Skeletal muscle tissue (tissue), 4 donors: ENCODE measurements around the gene SGTB. TPM values are rescaled to one million over a fixed set of nuclear protein-coding genes. Genes with fewer than 3 reads are reported as not detected.
"Not testable (repeated sequence)": the region's sequence is repeated elsewhere in the genome, so short reads cannot be mapped to it uniquely, and the experiment has no call there.

Experiments used
- H3K27ac ChIP-seq: one replicate; pipeline ENCODE4 v1.7.0; 2013; ENCODE audit warnings: mild to moderate bottlenecking, low read depth, low read length, inconsistent platforms
- H3K27me3 ChIP-seq, 3 donors: one replicate each; pipeline ENCODE4 v1.7.0; 2013; ENCODE audit warnings: low read length in 3 of 3; ENCODE audit not compliant: control insufficient read depth in 3 of 3, insufficient read depth in 3 of 3
- H3K36me3 ChIP-seq, 3 donors: one replicate each; pipeline ENCODE4 v1.7.0; 2013; ENCODE audit warnings: low read length in 3 of 3; ENCODE audit not compliant: control insufficient read depth in 3 of 3, insufficient read depth in 3 of 3
- H3K4me1 ChIP-seq, 3 donors: one replicate each; pipeline ENCODE4 v1.7.0; 2013; ENCODE audit warnings: low read length in 3 of 3, mild to moderate bottlenecking in 3 of 3; ENCODE audit not compliant: control insufficient read depth in 3 of 3, insufficient read depth in 3 of 3
- H3K4me3 ChIP-seq, 3 donors: one replicate each; pipeline ENCODE4 v1.7.0; 2013; ENCODE audit warnings: low read length in 3 of 3
- H3K9ac ChIP-seq, 3 donors: one replicate each; pipeline ENCODE4 v1.7.0; 2013; ENCODE audit warnings: low read length in 3 of 3, mild to moderate bottlenecking in 3 of 3, moderate library complexity in 2 of 3, low read depth in 1 of 3
- H3K9me3 ChIP-seq, 3 donors: one replicate each; pipeline ENCODE4 v1.7.0; 2013; ENCODE audit warnings: low read length in 3 of 3; ENCODE audit not compliant: control insufficient read depth in 3 of 3
- total RNA-seq: library from RNA; depleted of rRNA; stranded (reverse); fragments of >200 nt; gene quantifications from one replicate; pipeline ENCODE4 v1.2.3, GENCODE V29; 2014
- donor health status: Osteomylitis.

Gene SGTB
- total RNA-seq, 1 donor from 2014 or later: 4.2 TPM

DNA sequence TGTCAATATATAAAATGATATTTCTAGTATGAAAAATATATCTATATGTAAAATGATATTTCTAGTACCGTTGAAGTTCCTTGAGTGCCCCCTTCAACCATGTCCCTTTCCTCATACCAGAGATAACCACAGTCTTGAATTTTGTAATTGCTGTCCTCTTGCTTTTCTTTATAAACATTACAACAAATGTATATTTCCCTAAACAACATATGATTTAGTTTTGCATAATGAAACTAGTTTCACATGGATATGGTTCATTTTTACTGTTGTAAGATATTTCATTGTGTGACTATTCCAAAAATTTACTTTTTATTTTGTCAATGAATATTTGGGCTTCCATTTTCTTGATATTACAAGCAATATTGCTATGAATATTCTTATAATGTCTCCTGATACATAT lies 14.1 kb upstream of the SGTB start:
- H3K36me3 ChIP-seq: no peaks in the 10 kb centered on the region
- no peak overlapping the region for H3K27ac ChIP-seq
- no peaks in the 10 kb centered on the region for H3K9me3 ChIP-seq
- no peaks in the 10 kb centered on the region for H3K27me3 ChIP-seq
- no peaks in the 10 kb centered on the region for H3K4me1 ChIP-seq
- H3K9ac ChIP-seq: no peak overlapping the region
- no peak overlapping the region for H3K4me3 ChIP-seq

DNA sequence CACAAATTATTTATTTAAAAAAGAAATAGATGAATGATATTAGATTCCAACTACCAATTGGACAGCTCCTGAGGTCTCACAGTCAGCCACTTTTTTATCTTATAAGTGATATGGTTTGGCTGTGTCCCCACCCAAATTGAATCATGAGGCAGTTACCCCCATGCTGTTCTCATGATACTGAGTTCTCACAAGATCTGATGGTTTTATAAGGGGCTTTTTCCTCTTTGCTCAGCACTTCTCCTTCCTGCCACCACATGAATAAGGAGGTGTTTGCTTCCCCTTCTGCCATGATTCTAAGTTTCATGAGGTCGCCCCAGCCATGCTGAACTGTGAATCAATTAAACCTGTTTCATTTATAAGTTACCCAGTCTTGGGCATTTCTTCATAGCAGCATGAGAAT lies 13.0 kb upstream of the SGTB start:
- Histone ChIP-seq H3K4me1 (no peaks in the 10 kb centered on the region), H3K27me3 (no peaks in the 10 kb centered on the region), H3K9me3 (no peaks in the 10 kb centered on the region), H3K9ac (no peak overlapping the region), H3K4me3 (no peak overlapping the region), H3K27ac (no peak overlapping the region), H3K36me3 (no peaks in the 10 kb centered on the region)

DNA sequence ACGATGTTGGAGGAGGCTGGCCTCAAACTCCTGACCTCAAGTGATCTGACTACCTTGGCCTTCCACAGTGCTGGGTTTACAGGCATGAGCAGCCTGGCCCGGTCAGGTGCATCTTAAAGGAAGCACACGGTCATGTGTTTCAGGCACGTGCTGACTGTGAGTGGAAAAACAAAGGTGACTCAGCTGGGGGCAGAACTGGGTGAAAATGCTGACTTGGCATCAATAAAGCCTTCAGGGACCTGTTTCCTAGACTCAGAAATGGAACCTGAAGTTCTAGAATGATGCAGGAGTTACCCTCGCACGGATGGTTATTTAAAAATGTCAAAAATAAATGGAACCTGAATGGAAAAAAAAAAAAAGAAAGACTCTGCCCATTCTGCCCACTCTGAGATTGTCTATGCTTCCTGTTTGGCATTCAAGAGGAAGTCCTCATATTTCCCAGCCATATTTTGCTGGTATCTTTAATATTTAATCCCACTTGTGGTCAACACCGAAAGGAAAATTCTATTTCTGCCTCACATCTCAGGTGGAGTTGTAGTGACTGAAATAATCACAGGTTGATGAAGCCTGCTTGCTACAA lies 12.4 kb upstream of the SGTB start:
- not testable (repeated sequence) for H3K9me3 ChIP-seq, H3K27me3 ChIP-seq, H3K4me1 ChIP-seq, H3K9ac ChIP-seq, H3K36me3 ChIP-seq, H3K27ac ChIP-seq, H3K4me3 ChIP-seq

DNA sequence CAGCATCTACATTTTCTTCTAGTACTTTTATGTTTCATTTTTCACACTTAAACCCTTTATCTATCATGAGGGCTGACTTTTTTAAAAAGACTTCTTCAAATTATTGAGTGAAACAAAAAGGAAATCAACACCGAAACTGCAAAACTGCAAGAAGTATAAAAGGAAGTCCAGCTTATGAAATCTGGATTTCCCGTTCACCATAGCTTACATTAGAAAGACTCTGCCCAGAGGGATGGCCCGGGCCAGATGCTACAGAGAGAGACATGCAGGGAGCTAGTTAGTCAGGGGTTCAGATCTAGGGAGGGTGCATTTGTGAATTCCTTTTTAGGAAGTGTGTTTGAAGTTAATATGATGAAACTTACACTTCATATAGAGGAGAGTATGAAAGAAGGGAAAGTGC lies 10.1 kb upstream of the SGTB start:
- not testable (repeated sequence) for H3K4me1 ChIP-seq, H3K36me3 ChIP-seq, H3K27me3 ChIP-seq, H3K9ac ChIP-seq, H3K27ac ChIP-seq, H3K4me3 ChIP-seq, H3K9me3 ChIP-seq

DNA sequence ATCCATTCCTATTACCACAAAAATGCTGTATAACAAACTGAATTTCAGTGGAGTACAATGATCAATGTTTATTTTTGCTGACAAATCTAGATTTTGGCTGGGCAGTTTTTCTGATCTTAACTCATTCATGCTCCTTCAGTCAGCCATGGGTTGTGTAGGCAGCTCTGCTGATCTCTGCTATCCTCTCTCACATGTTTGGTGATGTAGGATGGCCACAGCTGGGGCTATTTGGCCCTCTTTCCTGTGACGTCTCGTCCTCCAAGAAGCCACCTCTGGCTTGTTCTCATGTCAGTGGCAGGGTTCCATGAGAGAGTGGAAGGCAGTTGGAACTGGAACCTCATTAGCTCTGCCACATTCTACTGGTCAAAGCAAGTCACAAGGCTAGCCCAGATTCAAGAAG lies 9.0 kb upstream of the SGTB start:
- no peak overlapping the region for H3K9ac ChIP-seq
- no peaks in the 10 kb centered on the region for H3K9me3 ChIP-seq
- H3K4me3 ChIP-seq: no peak overlapping the region
- no peaks in the 10 kb centered on the region for H3K36me3 ChIP-seq
- H3K4me1 ChIP-seq: no peaks in the 10 kb centered on the region
- H3K27me3 ChIP-seq: no peaks in the 10 kb centered on the region
- H3K27ac ChIP-seq: no peak overlapping the region

DNA sequence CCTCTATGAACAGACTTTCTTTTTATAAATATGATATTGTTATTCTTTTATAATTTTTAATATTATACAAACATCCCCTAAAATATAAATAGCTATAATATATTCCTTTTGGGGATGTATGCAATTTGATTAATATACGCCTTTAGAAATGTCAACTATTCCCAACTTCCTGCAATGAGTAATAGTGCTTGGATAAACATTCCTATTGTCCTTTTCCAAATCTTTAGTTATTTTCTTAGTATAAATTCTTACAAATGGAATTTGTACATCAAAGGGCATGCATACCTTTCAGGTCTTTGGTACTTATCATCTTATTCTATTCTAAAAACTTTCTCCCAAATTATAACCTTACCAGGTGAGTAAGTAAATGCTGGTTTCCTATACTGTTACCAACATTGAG lies 6.3 kb upstream of the SGTB start:
- no peak overlapping the region for H3K9ac ChIP-seq
- H3K4me1 ChIP-seq: peaks cover 1 to 8% (median 6%) of the 10 kb centered on the region in 3 donors
- H3K27me3 ChIP-seq: no peaks in the 10 kb centered on the region
- no peaks in the 10 kb centered on the region for H3K9me3 ChIP-seq
- H3K27ac ChIP-seq: no peak overlapping the region
- H3K4me3 ChIP-seq: no peak overlapping the region
- H3K36me3 ChIP-seq: no peaks in the 10 kb centered on the region

DNA sequence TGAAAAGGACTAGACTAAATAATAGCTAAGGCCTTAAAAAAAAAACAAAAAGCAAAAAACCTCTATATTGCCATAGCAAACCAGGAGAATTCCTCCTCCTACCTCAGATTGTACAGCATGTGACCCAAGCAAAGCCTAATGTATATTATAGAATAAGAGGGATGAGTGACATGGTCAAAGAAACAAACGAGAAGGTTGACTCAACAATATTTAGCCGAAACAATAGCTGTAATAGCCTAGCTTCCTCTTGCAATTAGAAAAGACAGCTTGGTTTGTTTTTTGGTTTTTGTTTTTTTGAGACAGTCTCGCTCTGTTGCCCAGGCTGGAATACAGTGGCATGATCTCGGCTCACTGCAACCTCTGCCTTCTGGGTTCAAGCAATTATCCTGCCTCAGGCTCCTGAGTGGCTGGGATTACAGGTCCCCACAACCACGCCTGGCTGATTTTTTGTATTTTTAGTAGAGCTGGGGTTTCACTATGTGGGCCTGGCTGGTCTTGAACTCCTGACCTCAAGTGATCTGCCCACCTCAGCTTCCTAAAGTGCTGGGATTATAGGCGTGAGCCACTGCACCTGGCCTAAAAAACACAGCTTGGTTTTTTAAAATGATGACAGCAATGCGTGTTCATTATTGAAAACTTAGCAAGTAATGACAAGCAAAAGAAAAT lies 5.7 kb upstream of the SGTB start:
- H3K4me3 ChIP-seq: no peak overlapping the region
- H3K36me3 ChIP-seq: no peaks in the 10 kb centered on the region
- no peaks in the 10 kb centered on the region for H3K9me3 ChIP-seq
- H3K9ac ChIP-seq: no peak overlapping the region
- no peaks in the 10 kb centered on the region for H3K27me3 ChIP-seq
- no peak overlapping the region for H3K27ac ChIP-seq
- H3K4me1 ChIP-seq: peaks cover 3 to 14% (median 8%) of the 10 kb centered on the region in 3 donors

DNA sequence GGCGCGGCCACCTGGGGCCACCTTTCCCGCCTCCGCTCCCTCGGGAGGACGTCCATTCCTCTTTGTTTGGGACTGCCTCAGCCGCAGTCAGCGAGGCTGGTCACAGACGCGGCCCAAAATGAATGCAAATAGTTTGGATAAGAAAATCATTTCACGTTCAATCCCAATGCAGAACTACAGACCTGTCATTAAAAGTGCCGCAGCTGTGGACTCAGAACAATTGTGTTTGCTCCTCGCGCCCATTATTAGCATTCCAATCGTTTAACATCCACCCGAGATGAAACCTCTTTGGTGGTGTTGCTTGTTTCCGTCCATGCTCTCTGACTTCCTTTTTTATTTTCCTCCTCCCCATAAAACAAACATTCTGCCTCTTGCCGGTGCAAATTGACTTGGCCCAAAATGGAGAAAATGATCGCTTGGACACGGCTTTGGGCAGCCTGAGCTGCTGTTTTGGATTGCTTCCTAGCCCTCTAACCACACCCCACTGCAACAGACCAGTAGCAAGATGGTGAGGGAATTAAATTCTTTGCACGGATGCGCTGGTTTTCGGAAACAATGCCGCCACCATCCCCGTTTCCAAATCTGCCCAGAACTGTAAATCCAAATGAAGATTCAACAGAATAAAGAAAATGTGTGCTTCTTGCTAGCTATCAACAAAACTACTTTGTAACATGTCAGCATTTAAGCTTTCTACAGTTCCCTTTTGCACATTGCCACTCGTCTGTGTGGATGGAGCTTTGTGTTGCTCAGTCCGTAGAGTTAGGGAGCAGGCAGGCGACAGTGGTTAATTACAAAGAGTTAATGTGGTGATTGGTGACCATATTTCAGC lies 880 bp upstream of the SGTB start:
- Histone ChIP-seq H3K27me3 (no peaks in the 10 kb centered on the region), H3K36me3 (no peaks in the 10 kb centered on the region), H3K27ac (peak overlapping the region; percentile 2), H3K4me1 (peaks cover 10 to 29% (median 20%) of the 10 kb centered on the region in 3 donors), H3K4me3 (peak overlapping the region; percentile 81 to 96 (median 84)), H3K9me3 (no peaks in the 10 kb centered on the region), H3K9ac (peak overlapping the region; percentile 76 to 88 (median 80))

DNA sequence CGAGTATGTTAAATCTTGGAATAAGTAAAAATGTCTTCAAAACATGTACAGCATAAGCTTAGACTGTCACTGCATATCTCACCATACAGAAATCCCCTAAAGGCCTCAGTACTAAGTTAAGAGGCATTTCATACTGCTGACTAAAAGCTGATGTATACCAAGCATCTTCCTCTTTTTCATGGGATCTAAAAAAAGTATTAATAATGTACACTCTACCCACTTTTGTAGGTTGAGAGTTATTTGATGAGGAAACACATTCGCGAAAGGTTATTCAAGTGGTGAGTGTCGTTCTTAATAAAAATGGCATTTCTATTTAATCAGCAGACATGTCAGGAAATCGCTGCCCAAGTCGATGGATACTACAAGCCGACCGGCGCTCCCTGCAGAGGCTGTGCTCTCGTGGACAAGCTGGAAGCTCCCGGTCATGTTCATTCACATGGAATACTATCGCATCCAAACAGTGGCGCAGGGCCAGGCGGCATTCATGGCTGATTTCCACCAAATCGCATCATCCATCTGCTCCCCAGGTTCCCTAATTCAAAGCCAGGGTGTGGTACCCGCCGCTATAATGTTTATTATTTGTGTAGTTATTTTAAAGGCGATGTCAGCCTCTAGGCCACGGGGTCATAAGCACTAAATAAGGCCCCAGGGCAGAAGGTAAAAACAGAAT lies 724 bp downstream of the SGTB start:
- Histone ChIP-seq H3K4me3 (peak overlapping the region; percentile 81 to 88 (median 84)), H3K27ac (peak overlapping the region; percentile 56), H3K36me3 (no peaks in the 10 kb centered on the region), H3K9ac (peak overlapping the region; percentile 79 to 88 (median 85)), H3K27me3 (no peaks in the 10 kb centered on the region), H3K4me1 (peaks cover 10 to 29% (median 20%) of the 10 kb centered on the region in 3 donors), H3K9me3 (no peaks in the 10 kb centered on the region)
